NCI-H146 (cell line): ENCODE data around the gene RAVER1.
"Not testable (repeated sequence)": the region's sequence is repeated elsewhere in the genome, so short reads cannot be mapped to it uniquely, and the experiment has no call there.

Experiments
- DNase-seq: peaks from one replicate; lab custom pipeline; 2025; lab: John Stamatoyannopoulos, UW

RAVER1 gene

DNA sequence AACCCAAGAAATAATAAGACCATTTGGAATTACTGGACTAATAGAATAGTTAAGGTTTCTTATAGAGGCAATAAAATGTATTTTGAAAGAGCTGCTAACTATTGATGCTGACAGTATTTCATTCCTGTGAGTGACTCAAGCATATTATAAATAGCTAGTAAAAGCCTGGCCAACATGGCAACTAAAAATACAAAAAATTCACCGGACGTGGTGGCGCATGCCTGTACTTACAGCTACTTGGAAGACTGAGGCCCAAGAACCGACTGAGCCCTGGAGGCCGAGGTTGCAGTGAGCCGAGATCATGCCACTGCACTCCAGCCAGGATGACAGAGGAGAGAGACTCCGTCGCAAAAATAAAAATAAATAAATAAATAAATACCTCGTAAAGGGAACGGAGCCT, 11.5 kb upstream of the RAVER1 start:
- no peak for DNase-seq

DNA sequence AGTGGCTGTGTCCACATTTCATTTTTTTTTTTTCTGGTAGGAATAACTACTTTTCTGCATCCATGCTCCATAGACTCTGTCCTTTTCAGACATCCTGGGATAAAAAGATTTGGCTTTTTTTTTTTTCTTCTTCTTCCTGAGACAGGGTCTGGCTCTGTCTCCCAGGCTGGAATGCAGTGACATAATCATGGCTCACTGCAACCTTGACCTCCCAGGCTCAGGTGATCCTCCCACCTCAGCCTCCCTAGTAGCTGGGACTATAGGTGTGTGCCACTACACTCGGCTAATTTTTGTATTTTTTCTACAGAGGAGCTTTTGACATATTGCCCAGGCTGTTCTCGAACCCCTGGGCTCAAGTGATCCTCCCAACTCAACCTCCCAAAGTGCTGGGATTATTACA, 10.2 kb upstream of the RAVER1 start:
- DNase-seq, result no peak

DNA sequence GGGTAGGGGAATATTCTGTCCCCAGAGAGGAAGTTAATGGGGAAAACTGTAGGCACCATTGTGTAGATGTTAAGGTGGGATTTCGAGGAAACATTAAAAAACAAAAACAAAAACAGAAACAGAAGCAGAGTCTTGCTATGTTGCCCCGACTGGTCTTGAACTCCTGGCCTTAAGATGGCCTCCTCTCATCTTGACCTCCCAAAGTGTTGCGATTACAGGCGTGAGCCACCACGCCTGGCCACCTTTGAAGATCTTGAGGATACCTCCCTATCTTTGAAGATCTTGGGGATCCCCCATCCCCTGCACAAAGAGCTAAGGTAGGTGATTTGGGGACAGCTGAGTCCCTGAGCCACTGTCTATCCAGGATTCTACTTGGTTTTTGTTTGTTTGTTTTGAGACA, 6.6 kb upstream of the RAVER1 start:
- DNase-seq, result no peak

DNA sequence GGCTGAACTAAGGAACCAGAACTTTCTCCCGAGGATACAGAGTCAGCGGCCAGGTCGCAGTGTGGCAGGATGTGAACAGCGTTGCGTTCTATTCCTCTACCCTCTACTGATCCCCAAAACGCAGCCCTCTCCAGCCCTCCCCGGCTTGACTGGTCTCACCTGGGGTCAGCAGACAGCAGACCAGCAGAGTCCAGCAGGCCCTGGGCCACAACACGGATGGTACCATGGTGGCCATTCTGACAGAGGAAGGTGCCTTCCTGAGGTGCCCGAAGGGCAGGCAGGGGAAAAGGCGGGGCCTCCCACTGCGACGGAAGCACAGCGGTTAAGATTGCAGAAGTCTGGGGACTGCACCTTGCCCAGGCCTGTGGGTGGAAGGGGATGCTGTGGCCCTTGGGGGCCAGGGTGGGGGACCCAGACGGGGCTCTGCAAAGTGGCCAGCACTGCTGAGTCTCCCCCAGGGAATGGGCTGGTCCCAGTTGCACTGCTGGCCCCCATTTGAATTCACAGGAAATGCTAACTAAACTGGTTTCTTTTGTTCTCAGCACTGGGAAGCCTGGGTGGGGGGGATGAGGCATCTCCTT, 6.1 kb upstream of the RAVER1 start, which contains the start of gene ICAM3:
TSS of gene ICAM3 (minus strand) at position 245 of the 581 bp plus-strand sequence. CDS start at position 235, 10 bp downstream.
- no peak for DNase-seq

DNA sequence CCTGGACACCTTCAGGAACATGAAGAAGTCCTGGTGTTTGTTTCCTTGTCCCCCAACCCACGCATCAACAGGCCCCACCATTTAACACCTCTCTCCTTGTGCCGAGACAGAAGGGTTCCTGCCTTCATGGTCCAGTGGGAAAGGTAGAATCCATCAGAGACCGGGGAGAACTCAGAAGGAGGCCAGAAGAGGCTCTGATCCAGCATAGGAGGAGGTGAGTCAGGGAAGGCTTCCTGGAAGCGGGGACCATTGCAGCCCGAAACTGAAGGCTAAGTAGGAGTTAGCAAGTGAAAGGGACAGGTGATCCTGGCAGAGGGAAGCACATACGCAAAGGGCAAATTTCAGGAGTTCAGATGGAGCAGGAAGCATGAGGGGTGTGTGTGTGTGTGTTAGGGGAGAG, 5.6 kb upstream of the RAVER1 start:
- DNase-seq, result no peak

DNA sequence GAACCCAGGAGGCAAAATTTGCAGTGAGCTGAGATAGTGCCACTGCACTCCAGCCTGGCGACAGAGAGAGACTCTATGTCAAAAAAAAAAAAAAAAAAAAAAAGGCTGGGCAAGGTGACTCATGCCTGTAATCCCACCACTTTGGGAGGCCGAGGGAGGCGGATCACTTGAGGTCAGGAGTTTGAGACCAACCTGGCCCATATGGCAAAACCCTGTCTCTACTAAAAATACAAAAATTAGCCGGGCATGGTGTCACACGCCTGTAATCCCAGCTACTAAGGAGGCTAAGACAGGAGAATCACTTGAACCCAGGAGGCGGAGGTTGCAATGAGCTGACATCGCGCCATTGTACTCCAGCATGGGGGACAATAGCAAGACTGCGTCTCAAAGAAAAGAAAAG, 3.4 kb upstream of the RAVER1 start:
- not testable (repeated sequence) for DNase-seq

DNA sequence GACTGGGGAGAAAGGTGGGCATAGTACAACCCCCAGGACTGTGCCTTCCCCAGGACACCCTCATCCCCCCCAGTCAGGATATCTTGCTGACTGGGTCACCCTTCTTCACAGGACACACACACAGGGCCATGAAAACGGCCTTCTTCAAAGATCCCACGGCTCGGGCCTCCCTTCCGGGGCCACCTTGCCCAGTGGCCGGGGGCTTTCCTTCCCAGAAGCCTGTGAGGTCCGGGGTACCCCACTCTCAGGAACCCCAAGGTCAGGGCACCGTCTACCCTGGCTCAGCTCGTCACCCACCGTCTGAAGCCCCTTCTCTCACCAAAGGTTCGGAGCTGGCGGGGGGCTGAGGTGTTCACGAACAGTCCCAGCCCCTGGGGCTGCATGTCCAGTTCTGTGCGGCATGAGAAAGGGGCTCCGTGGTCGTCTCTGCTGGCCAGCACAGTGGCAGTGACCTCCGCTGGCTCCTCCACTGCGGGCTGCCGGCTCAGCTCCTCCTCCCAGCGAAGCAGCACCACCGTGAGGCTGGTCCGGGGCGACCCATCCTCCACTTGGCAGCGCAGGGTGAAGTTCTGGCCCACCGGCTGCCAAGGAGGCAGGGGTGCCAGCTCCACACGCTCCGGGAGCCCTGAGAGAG, 2.1 kb upstream of the RAVER1 start:
- no peak for DNase-seq

DNA sequence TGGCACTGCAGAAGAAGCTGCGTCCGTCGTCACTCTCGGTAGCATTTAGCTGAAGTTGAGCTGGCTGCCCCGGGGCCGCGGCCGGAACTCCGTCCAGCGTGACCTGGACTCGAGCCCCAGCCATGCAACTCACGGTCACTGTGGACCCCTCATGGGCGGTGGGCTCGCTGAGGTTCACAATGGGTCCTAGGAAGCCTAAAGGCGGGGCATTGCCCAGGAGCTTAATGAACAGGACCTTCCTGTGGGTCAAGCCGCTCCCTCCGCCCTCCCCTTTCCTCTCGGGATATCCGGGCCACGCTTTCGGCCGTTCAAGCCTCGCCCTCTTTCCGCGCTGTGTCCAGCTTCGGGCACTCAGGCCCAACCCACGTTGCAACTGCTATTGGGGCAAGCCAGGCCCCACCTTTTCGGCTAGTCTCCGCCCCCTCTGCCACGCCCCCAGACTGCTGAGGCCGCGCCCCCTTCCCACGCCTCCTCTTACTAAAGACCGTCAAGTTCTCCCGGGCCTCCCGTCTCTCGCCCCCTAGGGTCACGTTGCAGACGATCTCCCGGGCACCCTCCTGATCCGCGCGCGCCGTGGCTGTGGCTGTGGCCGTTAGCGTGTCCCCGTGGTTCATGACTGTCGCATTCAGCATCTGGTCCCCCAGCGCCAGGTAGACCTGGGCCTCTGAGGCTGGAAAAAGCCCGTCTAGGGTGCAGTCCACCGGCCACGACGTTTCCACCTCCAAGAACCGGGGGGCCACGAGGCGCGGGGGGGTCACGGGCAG, 1.4 kb upstream of the RAVER1 start:
- DNase-seq, result peak; percentile 88

DNA sequence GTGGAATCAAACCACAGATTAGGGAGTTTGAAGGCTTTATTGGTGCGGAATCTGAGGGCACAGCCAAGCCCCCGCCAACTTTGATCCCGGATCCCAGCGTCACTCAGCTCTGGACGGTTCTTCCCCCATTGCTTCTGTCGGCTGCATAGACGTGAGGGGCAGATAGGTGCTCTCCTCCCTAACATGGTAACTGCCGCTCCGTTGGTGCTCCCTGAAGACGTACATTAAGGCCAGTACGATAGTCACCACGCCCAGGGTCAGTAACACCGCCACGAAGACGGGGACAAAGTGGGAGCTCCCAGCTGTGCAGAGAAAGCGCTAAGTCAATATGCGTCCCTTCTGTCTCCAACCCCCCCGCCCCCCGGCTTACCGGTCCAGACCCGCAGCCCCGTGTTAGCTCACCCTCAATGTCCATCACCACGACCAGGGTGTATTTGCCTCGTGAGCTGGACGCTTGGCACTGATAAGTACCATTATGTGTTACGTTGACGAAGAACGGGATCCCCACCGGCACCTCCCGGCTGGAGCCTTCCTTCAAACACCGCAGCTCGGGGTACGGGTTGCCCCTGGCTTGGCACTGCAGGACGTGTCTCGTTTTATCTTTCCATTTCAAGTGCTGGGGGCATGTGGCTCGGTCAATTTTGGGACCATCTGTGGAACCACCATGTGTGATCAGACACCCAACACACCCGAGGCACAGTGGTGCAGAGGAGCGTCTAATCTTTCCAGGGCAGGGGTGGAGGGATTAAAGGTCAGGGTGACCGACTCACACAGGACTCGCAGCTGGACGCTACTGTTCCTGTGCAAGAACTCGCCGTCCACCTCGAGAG, 644 bp upstream of the RAVER1 start:
- DNase-seq, result peak; percentile 61

DNA sequence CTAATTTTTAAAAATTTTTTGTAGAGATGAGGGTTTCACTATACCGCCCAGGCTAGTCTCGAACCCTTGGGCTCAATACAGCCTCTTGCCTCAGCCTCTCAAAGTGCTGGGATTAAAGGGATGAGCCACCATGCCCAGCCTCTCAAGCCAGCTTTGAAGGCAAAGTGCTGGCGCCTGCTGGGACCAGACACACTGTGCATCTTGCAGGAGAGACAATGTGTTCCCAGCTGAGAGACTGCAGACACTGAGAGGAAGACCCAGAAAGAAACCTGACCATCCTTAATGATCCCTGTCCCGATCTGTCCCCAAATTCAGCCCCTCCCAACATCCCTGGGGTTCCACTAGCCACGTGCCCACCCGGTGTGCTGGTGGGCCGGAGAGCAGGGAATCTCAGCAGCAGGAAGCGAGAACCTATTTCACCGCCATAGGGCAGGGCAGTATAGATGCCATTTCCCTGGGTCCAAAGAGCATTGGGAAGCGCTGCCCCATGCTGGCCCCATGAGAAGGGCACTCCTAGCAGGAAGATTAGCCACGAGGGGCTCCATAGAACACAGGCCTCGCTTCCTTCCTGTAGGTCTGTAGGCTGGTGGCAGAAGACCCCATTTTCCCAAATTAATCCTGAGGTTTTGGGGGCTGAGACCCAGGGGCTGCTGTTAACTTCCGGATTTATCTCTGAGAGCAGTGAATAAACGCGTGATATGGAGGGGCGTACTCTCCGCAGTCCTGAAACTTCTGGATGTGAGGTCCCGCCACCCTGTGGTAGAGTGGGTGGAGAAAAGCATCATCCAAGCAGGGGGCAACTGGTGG, 968 bp downstream of the RAVER1 start:
- DNase-seq, result no peak

DNA sequence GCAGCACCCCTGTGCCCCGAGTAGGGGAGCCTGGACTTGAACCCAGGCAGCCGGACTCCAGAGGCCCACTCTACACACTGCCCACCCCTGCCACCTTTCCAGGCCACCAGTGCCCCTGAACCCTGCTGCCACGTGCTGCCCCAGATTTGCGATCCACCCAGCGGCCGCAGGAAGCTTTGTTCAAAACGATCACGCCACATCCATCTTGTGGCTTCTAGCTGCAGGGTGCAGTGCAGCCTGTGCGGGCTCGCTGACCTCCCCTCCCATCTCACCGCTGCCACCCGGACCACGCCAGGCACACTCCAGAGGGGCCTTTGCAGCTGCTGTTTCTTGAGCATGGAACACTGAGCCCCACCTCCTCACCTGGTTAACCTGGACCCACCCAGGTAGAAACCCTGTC, 3.8 kb downstream of the RAVER1 start:
- no peak for DNase-seq

DNA sequence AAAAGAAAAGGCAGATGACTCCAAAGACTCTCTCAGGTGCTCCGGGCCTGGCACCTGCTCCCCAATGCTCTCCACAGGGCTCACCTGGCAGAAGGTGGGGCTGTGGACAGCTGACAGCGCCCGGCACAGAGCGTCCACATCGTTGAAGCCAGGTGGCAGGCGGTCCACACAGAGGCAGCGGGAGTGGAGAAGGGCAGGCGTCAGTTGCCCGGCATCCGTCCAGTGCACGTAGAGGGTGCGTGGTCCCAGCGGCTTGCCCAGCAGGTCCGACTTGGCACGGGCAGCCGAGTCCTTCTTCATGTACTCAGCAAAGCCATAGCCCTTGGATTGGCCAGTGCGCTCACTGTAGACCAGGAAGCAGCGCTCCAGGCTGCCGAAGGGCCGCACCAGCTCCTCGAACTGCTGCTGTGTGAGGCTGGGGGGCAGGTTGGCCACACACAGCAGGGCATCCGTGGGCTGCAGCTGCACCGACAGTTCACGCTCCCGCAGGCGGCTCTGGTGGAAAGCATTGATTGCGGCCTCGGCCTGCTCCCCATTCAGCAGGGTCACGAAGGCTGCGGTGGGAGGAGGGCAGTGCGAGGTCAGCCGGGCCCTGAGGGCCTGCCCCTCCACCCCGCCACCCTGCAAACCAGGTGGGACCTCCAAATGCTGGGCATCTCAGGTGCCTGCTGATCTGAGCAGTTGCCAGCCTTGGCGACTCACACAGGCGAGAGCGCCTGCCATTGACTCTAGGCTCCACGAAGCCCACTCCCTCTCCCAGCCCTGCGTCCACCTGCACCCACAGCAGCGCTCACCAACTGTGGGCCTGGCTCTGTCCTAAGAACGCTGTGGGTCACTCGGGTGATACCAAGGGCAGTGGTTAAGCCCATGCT, 4.5 kb downstream of the RAVER1 start:
- DNase-seq, result no peak

DNA sequence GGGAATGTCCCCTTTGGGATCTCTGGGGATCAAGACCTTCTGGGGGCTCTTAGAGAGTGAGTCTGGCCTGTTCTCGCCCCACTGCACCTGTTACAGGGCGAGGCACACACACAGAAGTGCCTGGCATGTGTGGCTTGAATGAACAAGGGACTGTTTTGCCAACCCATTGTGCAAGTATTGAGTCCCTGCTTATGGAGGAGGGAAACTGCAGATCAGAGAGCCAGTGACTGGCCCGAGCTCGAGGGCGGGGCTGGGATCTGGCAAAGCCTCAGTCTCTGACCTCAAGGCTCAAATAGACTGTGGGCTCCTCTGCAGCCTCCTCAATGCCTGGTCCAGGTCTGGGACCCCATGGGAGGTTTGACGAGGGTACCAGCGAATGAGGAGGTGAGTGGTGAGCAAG, 5.5 kb downstream of the RAVER1 start:
- DNase-seq, result no peak

DNA sequence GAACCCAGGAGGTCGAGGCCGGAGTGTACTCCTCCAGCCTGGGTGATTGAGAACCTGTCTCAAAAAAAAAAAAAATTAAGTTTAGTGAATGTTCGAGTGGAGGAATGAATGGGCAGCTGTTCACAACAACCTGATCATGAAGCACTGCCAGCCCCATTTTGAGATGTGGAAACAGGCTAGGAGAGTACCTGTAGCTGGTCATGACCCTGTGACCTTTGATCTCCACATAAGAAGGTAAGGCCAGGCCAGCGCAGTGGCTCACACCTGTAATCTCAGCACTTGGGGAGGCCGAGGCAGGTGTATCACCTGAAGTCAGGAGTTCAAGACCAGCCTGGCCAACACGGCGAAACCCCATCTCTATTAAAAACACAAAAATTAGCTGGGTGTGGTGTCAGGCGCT, 7.6 kb downstream of the RAVER1 start:
- DNase-seq, result no peak

DNA sequence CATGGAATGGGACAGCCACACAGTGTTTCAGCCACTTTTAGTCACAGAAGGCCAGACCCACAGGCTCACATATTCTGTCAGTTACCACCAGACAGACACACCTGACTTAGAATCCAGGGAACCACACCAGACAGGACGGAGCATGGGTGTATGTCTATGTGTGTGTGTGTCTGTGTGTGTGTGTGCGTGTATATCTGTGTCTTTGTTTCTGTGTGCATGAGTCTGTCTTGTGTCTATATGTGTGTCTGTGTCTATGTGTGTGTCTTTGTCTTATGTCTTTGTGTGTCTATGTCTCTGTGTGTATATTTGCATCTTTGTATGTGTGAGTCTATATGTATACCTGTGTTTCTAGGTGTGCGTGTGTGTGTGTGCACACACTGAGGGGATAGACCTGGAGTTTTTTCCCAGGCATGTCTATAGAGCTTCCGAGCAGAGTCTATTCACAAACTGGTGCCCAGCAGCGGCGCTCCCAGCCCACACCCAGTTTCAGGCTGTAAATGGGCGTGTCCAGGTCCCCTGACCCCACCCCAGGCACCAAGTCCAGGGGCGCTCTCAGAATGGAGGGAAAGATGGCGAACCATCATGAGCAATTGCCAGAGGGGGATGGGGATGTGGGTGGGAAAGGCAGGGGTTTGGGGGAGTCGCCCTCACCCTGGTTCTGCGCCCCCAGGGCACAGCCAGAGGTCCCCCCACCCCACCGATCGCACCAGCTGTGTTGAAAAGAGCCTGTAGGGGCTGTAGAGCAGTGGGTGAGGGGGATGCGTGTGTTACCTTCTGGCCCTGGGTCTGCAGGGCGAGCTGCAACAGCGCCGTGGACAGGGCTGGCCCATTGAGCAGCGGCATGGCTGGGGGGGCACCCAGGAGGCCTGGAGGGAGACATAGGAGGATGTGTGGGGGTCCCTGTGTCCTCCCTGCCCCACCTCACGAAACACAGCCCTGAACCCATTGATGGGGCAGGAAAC, 11.2 kb downstream of the RAVER1 start:
- DNase-seq, result no peak

DNA sequence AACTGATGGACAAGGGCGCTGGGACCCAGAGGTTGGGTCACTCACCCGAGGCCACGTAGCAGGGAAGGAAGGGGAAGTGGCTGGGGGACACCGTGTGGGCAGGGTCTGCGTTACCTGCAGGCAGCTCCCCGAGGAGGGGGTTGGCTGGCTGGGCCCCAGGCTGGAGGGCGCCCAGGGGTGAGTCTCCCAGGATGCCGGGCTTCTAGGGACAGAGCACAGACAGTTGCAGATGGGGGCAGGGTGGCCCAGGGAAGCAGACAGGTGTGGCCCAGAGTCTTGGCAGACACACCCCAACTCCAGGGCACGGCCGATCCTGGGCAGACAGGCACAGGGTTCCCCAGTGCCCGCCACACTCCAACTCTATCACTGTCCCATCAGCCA, 11.9 kb downstream of the RAVER1 start:
- no peak for DNase-seq

DNA sequence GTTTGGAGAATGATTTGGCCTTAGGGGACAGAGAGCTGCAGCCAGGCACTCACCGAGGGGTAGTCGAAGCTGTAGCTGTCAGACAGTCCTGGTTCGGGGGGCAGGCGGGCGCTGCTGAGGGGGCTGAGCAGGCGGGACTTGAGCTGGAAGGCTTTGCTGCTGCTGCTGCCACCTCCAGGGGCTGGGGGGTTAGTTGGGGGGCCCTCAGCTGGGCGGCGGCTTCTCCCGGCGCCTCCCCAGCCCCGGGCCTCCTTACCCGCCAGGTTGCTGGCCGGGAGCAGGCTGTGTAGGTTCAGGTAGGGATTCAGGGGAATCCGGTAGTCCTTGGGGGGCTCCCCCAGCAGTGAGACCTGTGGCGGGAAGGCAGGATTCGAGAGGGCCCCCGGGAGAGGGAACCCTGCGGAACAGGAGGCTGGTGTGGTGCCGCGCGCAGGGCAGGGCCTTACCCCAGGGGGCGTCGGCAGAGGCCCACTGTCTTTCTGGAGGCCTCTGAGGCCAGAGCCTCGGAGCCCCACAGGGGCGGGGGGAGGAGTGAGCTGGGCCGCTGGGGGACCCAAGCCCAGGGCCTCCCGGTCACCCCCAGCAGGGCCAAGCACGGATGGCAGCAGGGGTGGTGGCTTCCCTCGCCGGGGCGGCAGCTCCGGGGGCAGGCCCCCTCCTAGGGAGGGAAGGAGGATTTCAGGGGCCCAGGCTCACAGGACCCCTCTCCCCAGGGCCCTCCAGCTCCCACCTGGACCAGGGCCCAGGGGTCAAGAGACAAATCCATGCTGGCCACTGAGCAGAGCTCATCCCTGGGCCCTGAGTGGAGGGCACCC, 12.5 kb downstream of the RAVER1 start:
- no peak for DNase-seq

DNA sequence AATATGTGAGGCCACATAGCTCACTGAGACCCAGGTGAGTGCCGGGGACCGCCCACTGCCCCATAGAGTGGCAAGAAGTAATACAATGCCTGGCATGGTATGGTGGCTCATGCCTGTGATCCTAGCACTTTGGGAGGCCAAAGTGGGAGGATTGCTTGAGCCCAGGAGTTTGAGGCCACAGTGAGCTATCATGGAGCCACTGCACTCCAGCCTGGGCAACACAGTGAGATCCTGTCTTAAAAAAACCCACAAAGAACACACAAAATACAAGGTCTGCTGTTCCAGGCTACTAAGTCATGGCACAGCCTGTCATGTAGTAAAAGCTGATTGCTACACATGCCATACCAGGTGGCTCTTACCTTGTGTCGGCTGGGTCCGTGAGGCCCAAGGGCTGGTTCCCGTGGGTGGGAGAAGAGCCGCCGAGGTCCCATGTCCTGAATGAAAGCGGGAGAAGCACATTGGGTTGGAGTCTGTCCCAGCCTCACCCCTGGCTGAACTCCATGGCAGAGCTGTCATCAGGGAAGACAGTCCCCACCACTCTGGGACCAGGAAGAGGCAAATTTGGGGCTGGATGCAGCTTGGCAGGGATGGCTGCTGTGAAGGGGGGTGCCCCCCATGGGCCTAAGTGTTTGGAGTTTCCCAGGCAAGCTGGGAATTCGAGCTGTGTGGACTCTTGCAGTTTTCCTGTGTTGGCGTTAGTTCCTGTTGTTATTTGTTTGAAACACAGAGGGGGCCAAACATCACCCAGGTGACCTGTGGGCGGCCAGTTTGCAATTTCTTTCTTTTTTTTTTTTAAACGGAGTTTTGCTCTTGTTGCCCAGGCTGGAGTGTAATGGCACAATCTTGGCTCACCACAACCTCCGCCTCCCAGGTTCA, 14.3 kb downstream of the RAVER1 start:
- no peak for DNase-seq
